GM19324 (cell line): ENCODE data around the gene ETHE1.

Source experiments
- ATAC-seq: cut with Tn5 transposase; IDR thresholded peaks from one replicate; pipeline ENCODE4 v1.9.1; 2021; ENCODE audit warnings: mild to moderate bottlenecking, moderate library complexity; ENCODE audit not compliant: unreplicated experiment, low FRiP score

Gene ETHE1

DNA sequence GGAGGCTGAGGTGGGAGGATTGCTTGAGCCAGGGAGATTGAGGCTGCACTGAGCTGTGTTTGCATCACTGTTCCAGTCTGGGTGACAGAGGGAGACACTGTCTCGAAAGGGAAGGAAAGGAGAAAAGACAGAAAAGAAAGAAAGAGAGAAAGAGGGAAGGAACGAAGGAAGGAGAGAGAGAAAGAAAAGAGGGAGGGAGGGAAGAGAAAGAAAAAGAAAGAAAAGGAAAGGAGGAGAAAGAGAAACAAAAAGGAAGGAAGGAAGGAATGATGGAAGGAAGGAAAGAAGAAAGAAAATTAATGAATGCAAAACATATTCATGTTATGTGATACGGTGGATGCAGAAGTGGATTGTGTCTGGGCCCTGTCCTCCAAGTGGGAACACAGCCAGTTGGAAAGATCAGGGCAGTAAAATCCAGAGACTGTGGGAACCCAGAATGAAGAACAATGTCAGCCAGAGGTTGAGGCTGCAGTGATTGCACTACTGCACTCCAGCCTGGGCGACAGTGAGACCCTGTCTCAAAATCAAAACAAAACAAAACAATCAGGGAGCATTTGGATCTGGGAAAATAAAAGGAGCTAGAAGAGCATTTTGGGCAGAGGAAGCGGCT is 28.7 kb downstream of the ETHE1 start:
- no peak for ATAC-seq

DNA sequence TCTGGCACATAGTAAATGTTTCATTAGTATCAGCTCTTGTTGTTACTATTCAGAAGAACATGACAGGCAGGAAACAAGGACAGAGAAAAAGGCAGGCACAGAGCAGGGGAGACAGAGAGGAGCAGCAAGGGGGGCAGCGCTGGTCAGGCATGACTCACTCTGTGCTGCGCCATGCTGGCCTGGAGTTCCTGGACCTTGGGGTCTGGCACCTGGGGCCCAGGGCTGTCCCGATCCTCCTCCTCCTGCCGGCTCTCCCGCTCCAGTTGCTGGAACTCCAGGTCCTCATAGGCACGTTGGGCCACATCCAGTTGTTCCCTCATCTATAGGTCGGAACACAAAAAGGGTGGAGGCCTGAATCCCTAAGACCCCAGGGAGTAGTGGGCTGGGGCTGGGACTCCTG is 30.0 kb downstream of the ETHE1 start:
- ATAC-seq = no peak

DNA sequence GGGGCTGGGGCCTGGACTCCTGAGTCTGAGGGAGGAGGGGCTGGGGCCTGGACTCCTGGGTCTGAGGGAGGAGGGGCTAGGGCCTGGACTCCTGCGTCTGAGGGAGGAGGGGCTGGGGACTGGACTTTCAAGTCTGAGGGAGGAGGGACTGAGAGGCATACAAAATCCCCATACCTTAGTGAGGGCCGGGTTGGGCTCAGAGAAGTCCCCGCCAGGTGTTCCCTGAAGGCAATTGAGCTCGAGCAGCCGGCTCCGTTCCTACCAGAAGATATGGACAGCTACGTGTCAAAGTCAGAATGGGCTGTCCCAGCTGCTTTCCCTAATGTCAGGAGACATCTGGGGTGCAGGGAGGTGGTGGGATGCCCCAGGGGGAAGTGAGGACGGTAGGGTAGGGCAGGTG is 31.9 kb downstream of the ETHE1 start:
- no peak for ATAC-seq

DNA sequence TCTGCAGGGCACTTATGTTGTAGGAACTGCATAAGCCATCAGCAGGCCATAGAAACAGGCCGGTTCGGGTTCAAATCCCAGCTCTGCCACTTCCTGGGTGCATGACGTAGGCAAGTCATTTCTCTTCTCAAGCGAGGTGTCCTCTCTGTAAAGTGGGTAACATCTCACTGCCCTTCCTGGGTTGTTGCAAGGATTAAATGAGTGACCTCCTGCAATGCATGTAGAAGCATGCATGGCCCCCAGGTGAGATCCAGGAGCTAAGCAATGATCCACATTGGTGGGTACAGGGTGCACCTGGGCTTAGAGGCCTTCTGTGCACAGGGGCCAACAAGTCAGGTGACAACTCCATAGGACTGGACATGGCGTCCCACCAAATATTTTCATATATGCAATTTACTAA is 36.2 kb downstream of the ETHE1 start:
- ATAC-seq = no peak

DNA sequence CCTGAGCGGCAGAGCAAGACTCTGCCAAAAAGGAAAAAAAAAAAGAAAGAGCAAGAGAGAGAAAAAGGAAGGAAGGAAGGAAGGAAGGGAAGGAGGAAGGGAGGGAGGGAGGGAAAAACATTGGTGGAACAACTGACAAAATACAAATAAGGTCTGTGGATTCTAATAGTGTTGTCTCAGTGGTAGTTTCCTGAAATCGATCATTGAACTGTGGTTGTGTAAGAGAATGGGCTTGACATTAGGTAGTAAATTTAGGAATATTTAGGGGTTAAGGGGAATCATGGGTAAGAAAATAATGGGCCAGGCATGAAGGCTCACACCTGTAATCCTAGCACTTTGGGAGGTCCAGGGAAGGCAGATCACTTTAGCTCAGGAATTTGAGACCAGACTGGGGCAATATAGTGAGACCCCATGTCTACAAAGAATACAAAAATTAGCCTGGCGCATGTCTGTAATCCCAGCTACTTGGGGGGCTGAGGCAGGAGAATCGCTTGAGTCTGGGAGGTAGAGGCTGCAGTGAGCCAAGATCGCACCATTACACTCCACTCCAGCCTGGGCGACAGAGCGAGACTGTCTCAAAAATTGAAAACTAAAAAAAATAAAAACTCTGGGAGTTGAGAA is 36.9 kb downstream of the ETHE1 start:
- no peak for ATAC-seq

DNA sequence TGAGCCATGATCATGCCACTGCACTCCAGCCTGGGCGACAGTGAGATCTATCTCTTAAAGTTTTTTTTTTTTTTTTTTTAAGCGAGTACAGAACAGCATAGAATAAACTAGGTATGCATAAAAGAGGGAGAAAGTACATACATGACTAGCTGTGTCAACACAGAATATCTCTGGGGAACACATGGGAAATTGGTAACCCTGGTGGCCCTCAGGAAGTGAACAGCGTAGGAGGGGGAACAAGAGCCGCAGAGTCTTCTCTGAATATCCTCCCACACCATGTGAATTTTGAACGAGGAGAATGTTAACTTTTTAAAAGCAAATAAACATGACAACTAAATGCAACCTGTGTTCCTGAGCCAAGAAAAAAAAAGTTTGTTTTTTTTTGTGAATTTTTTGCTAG is 37.7 kb downstream of the ETHE1 start:
- no peak for ATAC-seq

DNA sequence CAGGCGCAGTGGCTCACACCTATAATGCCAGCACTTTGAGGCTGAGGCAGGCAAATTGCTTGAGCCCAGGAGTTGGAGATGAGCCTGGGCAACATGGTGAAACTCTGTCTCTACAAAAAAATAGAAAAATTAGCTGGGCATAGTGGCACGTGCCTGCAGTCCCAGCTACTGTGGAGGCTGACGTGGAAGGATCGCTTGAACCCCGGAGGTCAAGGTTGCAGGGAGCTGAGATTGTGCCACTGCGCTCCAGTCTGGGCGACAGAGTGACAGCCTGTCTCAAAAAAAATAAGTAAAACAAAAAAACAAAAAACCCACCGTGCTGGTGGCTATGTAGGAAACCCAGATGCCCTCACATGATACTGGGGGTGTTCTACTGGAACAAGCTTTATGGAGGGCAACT is 38.8 kb downstream of the ETHE1 start:
- no peak for ATAC-seq

DNA sequence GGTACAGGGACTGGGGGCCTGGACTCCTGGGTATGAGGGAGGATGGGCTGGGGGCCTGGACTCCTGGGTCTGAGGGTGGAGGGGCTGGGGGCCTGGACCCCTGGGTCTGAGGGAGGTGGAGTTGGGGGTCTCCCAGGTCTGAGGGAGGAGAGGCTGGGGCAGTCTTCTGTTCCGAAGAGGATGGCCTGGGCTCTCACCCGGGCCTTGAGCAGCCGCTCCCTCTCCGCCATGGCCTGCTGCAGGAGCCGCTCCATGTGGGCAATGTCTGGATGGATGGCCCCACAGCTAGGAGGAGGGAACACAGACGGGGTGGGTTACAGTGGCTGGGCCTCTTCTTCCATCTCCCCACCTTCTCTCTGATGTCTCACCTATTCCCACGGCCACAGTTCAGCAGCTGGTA is 40.6 kb downstream of the ETHE1 start:
- no peak for ATAC-seq

DNA sequence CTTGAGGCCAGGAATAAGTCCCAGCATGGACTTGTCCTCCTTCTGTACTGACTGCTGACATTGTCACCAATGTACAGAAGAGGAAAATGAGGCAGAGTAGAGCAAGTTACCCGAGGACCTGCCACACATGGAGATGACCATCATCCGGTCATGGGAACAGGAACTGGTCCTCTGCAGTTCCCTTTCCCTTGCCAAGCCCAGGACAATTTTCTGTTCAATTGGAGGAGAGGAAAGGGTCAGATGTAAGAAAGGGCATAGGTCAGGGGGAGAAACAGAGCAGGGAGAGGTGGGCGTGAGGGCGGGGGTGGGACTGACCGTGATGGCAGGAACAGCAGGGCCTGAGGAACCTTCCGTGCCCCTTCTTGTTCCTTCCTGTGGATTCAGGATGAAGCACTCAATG is 41.0 kb downstream of the ETHE1 start:
- no peak for ATAC-seq

DNA sequence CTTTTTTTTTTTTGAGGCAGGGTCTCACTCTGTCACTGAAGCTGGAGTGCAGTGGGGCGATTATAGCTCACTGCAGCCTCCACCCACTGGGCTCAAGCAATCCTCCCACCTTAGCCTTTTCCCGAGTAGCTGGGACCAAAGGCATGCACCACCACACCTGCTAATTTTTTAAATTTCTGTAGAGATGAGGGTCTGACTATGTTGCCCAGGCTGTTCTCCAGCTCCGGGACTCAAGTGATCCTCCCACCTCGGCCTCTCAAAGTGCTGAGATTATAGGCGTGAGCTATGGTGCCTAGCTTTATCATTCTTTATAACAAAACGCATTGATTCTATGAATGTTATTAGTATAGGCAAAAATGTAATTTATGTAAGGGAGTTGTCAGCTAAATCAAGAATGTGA is 43.7 kb downstream of the ETHE1 start:
- ATAC-seq = no peak

DNA sequence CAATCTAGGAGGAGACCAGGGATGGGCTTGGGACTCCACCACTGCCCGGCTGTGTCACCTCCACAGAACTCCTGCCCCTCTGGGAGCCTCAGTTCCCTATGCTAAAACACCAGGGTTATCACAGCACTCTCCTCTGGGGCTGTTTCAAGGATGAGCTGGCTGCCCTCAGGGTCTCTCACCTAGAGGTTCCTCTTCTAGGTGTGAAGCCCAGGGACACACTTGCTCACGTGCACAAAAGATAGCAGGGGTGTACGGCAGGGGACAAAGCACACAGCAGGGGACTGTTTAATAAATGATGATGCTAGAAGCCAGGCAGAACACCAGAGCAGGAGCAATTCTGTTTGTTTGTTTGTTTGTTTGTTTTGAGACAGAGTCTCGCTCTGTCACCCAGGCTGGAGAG is 44.8 kb downstream of the ETHE1 start:
- ATAC-seq = no peak

DNA sequence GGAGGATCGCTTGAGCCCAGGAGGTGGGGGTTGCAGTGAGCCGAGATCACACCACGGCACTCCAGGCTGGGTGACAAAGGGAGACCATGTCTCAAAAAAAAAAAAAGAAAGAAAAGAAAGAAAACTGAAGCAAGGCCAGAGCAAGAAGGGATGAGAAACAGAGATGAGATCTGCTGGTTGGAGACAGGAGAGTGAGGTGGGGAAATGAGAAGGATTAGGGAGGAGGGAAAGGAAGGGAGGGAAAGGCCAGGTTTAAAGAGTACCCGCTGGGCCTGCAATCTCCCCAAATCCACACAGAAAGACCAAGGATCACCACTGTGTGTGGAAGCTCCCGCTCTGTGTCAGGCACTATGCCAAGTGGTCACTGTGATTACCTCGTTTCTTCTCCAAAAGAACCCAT is 45.3 kb downstream of the ETHE1 start:
- no peak for ATAC-seq

DNA sequence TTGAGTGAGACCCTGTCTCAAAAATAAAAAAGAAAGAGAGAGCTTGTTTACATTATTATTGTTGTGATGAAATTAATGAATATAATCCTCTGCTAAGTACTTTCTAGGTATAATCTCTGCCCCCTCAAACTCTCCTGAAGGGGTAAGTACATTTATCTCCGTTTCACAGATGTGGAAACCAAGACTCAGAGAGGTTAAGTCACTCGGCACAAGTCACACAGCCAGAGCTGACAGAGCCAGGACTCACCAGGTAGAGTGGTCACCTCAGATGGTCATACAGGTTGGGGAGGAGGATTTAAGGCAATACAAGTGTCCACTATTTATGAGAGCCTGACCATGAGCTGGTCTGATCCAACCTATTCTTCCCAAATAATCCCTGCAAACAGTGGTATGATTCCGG is 46.4 kb downstream of the ETHE1 start:
- ATAC-seq = no peak

DNA sequence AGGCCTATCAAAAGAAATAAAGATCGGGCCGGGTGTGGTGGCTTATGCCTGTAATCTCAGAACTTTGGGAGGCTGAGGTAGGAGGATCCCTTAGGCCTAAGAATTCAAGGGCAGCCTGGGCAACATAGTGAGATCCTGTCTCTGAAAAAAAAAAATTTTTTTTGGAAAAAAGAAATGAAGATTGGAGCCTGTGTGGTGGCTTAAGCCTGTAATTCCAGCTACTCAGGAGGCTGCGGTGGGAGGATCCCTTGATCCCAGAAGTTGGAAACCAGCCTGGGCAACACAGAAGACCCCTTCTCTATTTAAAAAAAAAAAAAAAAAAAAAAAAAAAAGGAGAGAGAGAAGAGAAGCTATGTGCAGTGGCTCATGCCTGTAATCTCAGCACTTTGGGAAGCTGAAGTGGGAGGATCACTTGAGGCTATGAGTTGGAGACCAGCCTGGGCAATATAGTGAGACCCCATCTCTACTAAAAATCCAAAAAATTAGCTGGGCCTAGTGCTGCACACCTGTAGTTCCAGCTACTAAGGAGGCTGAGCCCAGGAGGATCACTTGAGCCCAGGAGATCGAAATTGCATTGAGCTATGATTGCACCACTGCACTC is 46.9 kb downstream of the ETHE1 start:
- no peak for ATAC-seq

DNA sequence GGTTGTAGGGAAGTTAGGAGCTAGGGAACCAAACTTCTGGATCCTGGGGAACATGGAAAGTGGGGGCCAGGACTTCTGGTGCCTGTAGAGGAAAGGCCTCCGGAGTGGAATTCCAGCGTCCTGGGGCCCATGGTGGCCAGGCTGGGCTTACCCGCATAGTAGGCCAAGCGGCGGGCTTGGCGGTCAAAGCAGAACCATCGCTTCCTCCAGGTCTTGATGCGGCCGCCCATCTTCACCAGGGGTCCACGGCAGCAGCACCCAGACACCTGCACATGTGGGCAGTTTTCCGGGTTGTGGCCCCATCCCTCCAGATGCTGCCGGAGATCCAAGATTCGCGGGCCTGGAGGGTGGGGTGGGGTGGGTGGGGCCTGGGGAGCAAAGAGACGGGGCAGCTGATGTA is 47.8 kb downstream of the ETHE1 start:
- no peak for ATAC-seq

DNA sequence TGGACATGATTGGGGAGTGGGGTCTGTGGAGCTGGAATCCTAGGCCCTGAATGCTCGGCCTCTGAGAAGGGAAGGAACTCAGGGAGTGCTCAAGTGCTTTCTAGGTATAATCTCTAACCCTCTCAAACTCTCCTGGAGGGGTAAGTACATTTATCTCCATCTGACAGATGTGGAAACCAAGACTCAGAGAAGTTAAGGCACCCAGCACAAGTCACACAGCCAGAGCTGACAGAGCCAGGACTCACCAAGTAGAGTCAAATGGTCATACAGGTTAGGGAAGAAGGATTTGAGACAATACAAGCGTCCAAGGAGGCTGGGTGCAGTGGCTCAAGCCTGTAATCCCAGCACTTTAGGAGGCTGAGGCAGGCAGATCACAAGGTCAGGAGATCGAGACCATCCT is 48.7 kb downstream of the ETHE1 start:
- no peak for ATAC-seq

DNA sequence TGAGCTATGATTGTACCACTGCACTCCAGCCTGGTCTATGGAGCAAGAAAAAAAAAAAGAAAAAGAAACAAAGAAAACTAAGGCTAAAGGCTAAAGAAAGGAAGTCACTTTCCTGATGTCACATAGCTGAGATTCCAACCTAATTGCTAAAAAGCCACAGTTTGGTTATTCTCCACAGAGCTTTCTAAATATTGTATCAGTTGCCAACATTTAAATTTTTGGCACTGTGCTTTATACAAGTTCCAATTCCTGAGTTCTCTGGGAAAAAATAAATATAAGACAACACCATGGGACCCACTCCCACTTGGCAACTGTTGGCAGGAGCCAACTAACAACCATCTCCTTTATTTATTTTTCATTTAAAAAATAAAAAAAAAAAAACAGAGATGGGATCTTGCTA is 50.4 kb downstream of the ETHE1 start:
- ATAC-seq = no peak

DNA sequence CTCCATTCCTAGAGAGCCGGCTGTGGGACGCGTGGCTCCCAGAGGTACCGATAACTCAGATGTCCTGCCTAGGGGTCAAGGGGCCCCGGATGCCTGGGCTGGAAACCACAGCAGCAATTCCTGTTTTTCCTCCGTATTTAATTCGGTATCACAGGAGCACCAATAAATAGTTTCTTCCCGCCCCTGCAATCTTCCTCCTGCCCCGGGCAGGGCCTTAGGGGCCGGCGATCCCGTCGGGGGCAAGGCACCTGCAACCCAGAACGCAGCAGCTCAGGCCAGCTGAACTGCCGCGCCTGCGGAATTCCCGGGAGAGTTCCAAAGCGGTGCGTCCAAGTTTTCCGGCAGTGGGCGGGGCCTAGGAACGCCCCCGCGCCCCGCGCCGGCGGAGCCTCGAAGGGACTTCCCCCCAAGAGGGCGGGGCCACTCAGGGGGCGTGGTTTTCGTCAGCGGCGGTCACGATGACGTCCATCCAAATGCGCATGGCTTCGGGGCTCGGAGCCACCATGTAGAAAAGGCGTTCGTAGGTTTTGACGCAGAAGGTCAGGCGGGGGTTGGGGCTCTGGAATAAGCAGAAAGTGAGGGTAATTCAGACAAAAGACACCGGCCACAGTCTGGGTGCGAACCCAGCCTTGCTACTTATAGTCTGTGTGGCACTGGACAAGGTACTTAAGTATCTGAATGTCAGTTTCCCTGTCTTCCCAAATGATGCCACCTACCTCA is 51.9 kb downstream of the ETHE1 start:
- ATAC-seq = no peak

DNA sequence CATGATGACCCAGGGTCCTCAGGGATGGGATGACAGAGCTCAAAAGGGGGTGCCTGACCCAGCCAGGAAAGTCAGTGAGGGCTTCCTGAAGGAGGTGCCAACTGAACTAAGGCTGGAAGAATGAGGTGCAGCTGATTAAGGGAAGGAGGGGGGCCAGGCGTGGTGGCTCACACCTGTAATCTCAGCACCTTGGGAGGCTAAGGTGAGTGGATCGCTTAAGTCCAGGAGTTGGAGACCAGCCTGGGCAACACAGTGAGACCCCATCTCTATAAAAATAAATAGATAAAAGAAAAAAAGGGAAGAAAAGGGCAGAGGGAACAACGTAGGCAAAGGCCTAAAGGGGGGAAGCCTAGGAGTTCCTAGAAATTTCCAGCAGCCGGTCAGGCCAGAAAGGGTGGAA is 52.5 kb downstream of the ETHE1 start:
- no peak for ATAC-seq

DNA sequence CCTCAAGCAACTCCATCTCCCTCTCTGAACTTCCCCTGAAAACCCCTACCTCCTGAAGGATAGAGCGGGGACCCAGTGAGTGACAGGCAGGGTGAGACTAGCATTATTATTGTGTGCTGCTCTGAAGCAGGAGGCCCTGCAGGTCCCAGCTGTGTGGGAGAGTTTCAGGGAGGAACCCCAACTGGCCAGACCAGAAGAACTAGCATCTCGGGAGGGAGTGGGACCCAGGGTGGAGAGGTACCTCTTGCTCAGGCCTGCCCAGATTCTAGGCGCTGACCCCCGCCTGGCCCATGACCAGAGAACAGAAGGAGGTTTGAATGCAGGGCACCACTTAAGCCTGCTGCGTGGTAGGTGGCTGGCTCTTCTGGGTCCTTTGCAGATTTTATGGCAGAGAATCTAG is 55.9 kb downstream of the ETHE1 start:
- no peak for ATAC-seq

DNA sequence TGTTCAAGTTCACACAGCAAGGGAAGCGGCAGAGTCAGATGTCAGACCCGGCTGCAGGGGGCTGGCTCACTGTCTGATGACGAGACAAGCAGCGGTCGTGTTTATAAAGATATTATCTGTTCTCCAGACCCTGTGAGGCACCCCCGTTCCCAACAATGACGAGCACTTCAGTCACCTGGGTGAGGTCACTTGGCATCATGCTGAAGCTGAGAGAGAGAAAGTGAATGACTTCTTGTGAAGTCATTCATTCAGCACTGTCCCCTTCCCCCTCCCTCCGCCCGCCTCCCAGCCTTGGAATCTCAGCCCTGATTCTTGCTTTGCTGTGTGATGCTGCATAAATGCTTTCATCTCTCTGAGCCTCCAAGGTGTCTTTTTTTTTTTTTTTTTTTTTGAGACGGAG is 56.7 kb downstream of the ETHE1 start:
- ATAC-seq = no peak

DNA sequence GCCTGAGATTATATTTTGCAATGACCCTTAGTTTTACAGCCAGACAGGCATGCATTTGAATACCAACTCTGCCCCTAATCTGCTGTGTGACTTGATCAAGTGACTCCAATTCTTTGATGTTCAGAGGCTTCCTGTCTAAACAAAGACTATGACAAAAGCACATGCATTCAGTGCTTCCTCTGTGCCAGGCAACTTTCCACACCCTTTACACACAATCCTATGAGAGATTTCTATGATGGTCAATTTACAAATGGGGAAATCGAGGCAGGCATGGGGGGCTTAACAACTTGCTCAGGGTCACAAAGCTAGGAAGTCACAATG is 57.9 kb downstream of the ETHE1 start:
- no peak for ATAC-seq
